ENCODE measurements around the gene ABHD3.

- no peak for TF ChIP-seq EZH2phosphoT487 (IDR thresholded peaks at IDR 0.05; ENCODE audit: insufficient read depth, low read depth)
- TF ChIP-seq EZH2 (IDR thresholded peaks at IDR 0.05; ENCODE audit: insufficient read depth, poor library complexity, severe bottlenecking) = no peak
Observed at GRCh38 chr18:21629089-21629832, 75.3 kb downstream of the ABHD3 start.
